Aorta (tissue), 5 donors: ENCODE results near the gene CYP2R1. TPM values are rescaled to one million over a fixed set of nuclear protein-coding genes. Genes with fewer than 3 reads are reported as not detected.

Source experiments
- ATAC-seq: fragments of 200-7000 bp; cut with Tn5 transposase; one replicate; pipeline ENCODE4 v1.9.1; 2022; ENCODE audit warnings: moderate library complexity; ENCODE audit not compliant: low FRiP score
- DNase-seq, 2 donors: peaks; one replicate each; pipeline ENCODE4 v3.0.0-alpha.2; 2020
- H3K27ac ChIP-seq, 2 donors: one replicate each; pipeline ENCODE4 v1.5.1; 2013; ENCODE audit warnings: low read length in 2 of 2, mild to moderate bottlenecking in 2 of 2, moderate library complexity in 2 of 2, control low read depth in 1 of 2, inconsistent platforms in 1 of 2, low read depth in 1 of 2
- H3K27me3 ChIP-seq, 2 donors: one replicate each; pipeline ENCODE4 v1.6.1; 2013; ENCODE audit warnings: control low read depth in 1 of 2, low read length in 1 of 2, mild to moderate bottlenecking in 1 of 2, moderate library complexity in 1 of 2; ENCODE audit not compliant: insufficient read depth in 2 of 2, control insufficient read depth in 1 of 2
- H3K36me3 ChIP-seq, 2 donors: one replicate each; pipeline ENCODE4 v1.6.1; 2013; ENCODE audit warnings: control low read depth in 1 of 2, low read length in 1 of 2, mild to moderate bottlenecking in 1 of 2; ENCODE audit not compliant: insufficient read depth in 2 of 2, control insufficient read depth in 1 of 2
- H3K4me1 ChIP-seq, 2 donors: one replicate each; pipeline ENCODE4 v1.6.1; 2013; ENCODE audit warnings: low read length in 2 of 2, control low read depth in 1 of 2, mild to moderate bottlenecking in 1 of 2, moderate library complexity in 1 of 2; ENCODE audit not compliant: insufficient read depth in 2 of 2, control insufficient read depth in 1 of 2
- H3K4me3 ChIP-seq, 2 donors: one replicate each; pipeline ENCODE4 v1.5.1; 2013; ENCODE audit warnings: low read length in 2 of 2, control low read depth in 1 of 2, mild to moderate bottlenecking in 1 of 2
- H3K9me3 ChIP-seq: one replicate; pipeline ENCODE4 v1.6.1; 2013; ENCODE audit warnings: mild to moderate bottlenecking, low read length; ENCODE audit not compliant: control insufficient read depth
- WGBS, 2 donors: extraction: QIAGEN DNeasy Blood & Tissue Kit; methylation state at CpG; one replicate each; pipeline ENCODE4 v1.1.7; 2013; 5-methylcytosine and 5-hydroxymethylcytosine counted together
- intact Hi-C, 2 donors: fragments of 100-400 bp; cut with DNase I; formaldehyde crosslinking; loops; one replicate each; pipeline versions ENCODE4 v1.14.2 to v1.15.0; 2022
- polyA plus RNA-seq, 2 donors: library from polyadenylated mRNA; stranded (reverse); fragments of 200-250 nt; gene quantifications; one replicate each; pipeline ENCODE4 v1.2.3, GENCODE V29; 2013
- total RNA-seq, 2 donors: library from RNA; stranded (reverse); fragmentation: NEBNext Ultra II Directional; extraction: Animal tissue kit (Norgen Biotek cat#: 25700); gene quantifications; one replicate each; pipeline ENCODE4 v1.2.1, GENCODE V29; 2021
- donor health status: healthy with polysubstance abuse.
- donor health status: Bipolar disorder and iron deficiency.
- donor health status: DM: no; HTN: no; CAD: no.
- donor health status: DM: no; HTN: no; CAD: no.
- donor health status: DM: yes; HTN: yes; CAD: no.

The CYP2R1 gene
- total and polyA plus RNA-seq, 4 donors = 13.3 to 43.4 (median 24.6) TPM

DNA sequence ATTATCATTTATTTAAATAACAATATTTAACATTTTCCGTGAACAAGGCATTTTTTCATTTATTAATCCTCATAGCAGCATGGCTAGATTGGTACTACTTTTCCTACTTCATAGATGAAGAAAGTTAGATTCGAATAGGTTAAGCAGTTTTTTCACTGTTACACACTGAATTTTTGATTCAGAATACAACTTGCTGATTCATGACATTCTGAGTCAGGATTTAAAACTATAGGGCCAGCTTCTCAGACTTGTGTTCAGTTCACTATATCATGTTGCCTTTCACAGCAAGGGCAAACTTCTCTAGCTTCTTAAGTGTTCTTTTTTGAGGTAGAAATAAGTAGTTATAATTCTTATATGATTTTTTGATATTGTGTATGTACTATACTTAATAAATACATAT is 31.5 kb downstream of the CYP2R1 start:
- Histone ChIP-seq H3K4me1 (no peaks in the 10 kb centered on the region), H3K36me3 (no peaks in the 10 kb centered on the region), H3K27me3 (no peaks in the 10 kb centered on the region), H3K27ac (no peak overlapping the region), H3K9me3 (no peaks in the 10 kb centered on the region), H3K4me3 (no peak overlapping the region)
- intact Hi-C loops = no loop called here
- 81 to 82% methylated on average over 2 of the region's 2 CpGs for WGBS, 2 donors
- DNase-seq = no peak
- ATAC-seq = no peak

DNA sequence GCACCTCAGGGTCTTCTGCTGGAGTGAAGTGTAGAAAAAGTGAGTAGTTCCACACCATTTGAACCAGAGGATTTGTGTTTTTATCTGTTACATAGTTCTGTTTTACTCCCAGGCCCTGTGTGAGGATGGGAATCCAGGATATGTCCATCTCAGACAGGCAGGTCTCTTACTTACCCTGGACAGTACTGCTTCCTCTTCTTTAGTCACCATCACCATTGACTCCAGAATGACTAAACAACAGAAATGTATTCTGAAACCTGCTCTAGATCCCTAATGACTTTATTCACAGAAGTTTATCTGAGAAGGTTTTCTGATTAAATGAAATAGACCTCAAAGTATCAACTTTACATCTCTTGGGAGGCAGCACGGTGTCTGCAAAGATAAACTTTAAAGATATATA is 33.6 kb downstream of the CYP2R1 start:
- ATAC-seq = no peak
- WGBS, 2 donors = 85 to 91% methylated on average over 1 of the region's 1 CpG
- Histone ChIP-seq H3K27me3 (no peaks in the 10 kb centered on the region), H3K9me3 (no peaks in the 10 kb centered on the region), H3K27ac (no peak overlapping the region), H3K36me3 (no peaks in the 10 kb centered on the region), H3K4me1 (no peaks in the 10 kb centered on the region), H3K4me3 (no peak overlapping the region)
- DNase-seq = no peak
- intact Hi-C loops = no loop called here

DNA sequence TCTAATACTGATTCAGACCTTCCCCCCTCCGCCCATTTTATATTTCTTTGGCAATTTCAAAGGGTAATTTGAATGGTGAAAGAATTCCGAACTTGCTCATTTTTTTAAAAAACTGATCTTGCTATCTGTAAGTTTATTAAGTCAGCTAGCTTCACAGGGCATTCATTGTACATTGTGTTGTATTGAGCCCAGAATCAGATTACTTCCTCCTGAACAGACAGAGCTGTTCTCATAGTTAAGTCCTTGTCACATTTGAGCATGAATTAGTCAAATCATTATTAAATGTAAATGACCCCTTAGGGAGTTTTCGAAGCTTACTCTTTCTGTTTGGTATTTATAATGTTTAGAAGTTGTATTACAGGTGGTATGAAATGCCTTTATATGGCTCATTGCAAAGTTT is 34.4 kb downstream of the CYP2R1 start:
- no peaks in the 10 kb centered on the region for H3K4me1 ChIP-seq

DNA sequence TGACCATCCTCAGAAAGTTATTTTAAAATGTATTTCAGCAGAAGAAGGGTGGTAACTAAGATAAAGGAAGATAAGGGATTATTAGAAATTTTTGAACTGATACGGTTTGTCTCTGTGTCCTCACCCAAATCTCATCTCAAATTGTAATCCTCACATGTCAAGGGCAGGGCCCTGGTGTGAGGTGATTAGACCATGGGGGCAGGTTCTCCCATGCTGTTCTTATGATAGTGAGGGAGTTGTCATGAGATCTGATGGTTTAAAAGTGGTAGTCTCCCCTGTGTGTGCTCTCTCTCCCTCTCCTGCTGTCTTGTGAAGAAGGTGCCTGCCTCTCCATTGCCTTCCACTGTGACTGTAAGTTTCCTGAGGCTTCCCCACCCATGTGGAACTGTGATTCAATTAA is 36.1 kb downstream of the CYP2R1 start:
- no peaks in the 10 kb centered on the region for H3K27me3 ChIP-seq
- no peaks in the 10 kb centered on the region for H3K4me1 ChIP-seq
- WGBS, 2 donors = 92% methylated on average over 1 of the region's 1 CpG
- H3K27ac ChIP-seq = no peak overlapping the region
- no peaks in the 10 kb centered on the region for H3K36me3 ChIP-seq
- no peaks in the 10 kb centered on the region for H3K9me3 ChIP-seq
- H3K4me3 ChIP-seq = no peak overlapping the region
- ATAC-seq = no peak
- intact Hi-C loops = no loop called here
- no peak for DNase-seq

More for the DNA sequence above, 34.4 kb downstream of the CYP2R1 start:
- intact Hi-C loops = no loop called here
- no peak overlapping the region for H3K27ac ChIP-seq
- DNase-seq = no peak
- ATAC-seq = no peak
- H3K27me3 ChIP-seq = no peaks in the 10 kb centered on the region
- no peak overlapping the region for H3K4me3 ChIP-seq
- no peaks in the 10 kb centered on the region for H3K9me3 ChIP-seq
- no peaks in the 10 kb centered on the region for H3K36me3 ChIP-seq
- 90 to 93% methylated on average over 3 of the region's 3 CpGs for WGBS, 2 donors

DNA sequence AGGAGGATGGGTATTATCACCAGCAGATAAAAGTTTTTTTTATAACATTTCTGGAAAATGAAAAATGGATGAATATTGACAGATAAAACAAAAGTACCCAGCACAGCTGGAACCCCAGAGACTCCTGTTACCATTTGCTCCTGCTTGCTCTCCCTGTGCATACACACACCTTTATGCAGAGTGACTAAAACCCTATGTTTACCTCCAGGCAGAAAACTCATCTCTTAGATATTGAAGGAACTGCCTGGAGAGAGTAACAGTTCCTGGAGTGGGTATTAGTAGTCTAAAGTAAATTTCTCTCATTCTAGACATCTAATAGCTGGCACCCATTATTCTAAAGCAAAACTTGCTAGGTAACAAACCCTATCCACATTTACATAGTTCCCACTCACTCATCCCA is 38.0 kb downstream of the CYP2R1 start:
- intact Hi-C loops = no loop called here
- no peak for DNase-seq
- no peaks in the 10 kb centered on the region for H3K9me3 ChIP-seq
- H3K36me3 ChIP-seq = no peaks in the 10 kb centered on the region
- no peak for ATAC-seq
- H3K4me1 ChIP-seq = no peaks in the 10 kb centered on the region
- no peak overlapping the region for H3K4me3 ChIP-seq
- H3K27me3 ChIP-seq = no peaks in the 10 kb centered on the region
- H3K27ac ChIP-seq = no peak overlapping the region

DNA sequence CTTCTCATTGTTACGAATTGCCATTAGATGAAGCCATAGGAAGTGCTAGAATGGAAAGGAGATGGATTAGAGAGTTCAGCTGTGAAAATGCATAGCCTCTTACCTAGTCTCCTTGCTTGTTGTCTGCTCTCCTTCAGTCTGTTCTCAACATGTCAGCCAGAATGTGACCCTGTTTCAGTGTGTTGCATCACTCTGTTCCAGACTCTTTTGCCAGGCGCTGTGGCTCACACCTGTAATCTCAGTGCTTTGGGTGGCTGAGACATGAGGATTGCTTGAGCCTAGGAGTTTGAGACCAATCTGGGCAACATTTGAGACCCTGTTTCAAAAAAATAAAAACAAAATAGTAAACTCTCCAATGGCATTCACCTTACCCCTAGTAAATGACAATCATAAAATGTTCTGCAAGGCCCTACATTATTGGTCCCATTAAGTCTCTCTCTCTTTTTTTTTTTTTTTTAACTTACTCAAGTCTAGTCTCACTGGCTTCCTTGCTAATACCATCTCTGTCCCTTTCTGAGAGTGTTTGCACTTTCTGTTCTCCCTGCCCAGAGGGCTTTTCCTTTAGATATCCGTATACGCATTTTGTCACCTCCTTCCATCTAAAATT is 39.4 kb downstream of the CYP2R1 start:
- intact Hi-C loops = no loop called here
- H3K27me3 ChIP-seq = no peaks in the 10 kb centered on the region
- no peaks in the 10 kb centered on the region for H3K9me3 ChIP-seq
- DNase-seq (no peak), ATAC-seq (no peak)
- WGBS, 2 donors = 97 to 99% methylated on average over 4 of the region's 4 CpGs
- no peak overlapping the region for H3K4me3 ChIP-seq
- H3K27ac ChIP-seq = no peak overlapping the region
- no peaks in the 10 kb centered on the region for H3K4me1 ChIP-seq
- H3K36me3 ChIP-seq = no peaks in the 10 kb centered on the region

DNA sequence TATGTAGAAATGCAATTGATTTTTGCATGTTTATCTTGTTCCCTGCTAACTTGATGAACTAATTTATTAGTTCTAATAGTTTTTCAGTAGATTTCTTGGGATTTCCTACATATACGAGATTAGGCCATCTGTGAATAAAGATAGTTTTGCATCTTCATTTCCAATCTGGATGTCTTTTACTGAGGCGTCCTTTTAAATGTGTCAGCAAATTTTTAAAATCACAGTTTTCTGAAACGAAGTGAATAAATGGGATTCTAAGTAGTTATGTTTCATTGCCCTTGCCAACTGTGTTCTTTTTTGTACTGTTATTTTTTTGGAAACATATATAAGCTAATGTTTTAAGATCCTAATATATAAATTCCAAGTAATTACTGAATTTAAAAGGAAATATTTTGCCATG is 50.0 kb downstream of the CYP2R1 start:
- Histone ChIP-seq H3K27me3 (no peaks in the 10 kb centered on the region), H3K4me1 (no peaks in the 10 kb centered on the region), H3K4me3 (no peak overlapping the region), H3K27ac (no peak overlapping the region), H3K36me3 (no peaks in the 10 kb centered on the region), H3K9me3 (no peaks in the 10 kb centered on the region)
- no peak for ATAC-seq
- 93% methylated on average over 3 of the region's 3 CpGs for WGBS, 2 donors
- intact Hi-C loops = no loop called here
- no peak for DNase-seq

DNA sequence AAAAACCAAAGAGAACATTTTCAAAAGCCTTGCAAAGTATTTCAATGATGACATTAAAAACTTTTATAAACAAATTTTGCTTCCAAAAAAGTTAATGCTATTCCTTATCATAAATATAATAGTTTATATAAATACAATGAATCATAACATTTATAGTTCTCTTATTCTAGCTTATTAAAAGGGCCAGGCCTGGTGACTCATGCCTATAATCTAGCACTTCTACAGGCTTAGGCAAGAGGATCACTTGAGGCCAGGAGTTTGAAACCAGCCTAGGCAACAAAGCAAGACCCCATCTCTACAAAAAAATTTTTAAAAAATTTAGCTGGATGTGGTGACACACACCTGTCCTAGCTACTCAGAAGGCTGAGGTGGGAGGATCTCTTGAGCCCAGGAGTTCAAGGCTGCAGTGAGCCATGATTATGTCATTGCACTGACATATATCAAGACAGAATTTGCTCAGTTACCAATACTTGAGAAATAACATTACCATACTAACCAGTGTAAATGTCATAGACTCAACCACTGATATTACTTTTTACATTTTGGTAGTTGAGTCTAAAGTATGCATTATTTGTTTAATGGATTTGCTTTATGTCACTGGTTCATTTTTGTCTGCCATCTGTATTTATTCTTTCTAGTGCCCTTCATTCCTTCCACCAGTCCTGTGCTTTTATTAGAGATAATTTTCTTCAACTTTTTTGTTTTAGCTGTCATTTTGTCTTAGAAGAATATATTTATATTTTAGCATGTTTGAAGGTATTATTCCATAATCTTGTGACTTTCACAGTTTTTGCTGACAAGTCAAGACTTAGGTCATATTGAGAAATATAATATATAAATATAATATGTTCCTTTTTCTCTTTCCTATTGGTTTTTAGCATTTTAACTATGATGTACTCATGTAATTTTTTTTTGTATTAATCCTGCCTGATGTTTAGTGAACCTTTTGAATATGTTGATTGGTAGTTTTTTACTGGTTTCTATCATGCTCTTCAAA is 56.2 kb downstream of the CYP2R1 start:
- no peaks in the 10 kb centered on the region for H3K4me1 ChIP-seq
- intact Hi-C loops = no loop called here
- H3K36me3 ChIP-seq = no peaks in the 10 kb centered on the region
- H3K27ac ChIP-seq = no peak overlapping the region
- H3K4me3 ChIP-seq = no peak overlapping the region
- no peaks in the 10 kb centered on the region for H3K27me3 ChIP-seq
- ATAC-seq (no peak), DNase-seq (no peak)
- no peaks in the 10 kb centered on the region for H3K9me3 ChIP-seq
